C4-2B (cell line): ENCODE results near the gene CR2.

Experiments used
- H3K27ac ChIP-seq: fragments of 450-650 bp; 2 replicates; pipeline ENCODE4 v1.5.1; 2017
- CTCF ChIP-seq: fragments of 450-650 bp; conservative IDR thresholded peaks from 2 replicates; pipeline ENCODE4 v1.5.1; 2017; ENCODE audit warnings: mild to moderate bottlenecking
- ZFX ChIP-seq: fragments of 450-650 bp; IDR thresholded peaks from 2 replicates; pipeline ENCODE4 v1.6.1; 2017

Gene CR2

GRCh38 chr1:207417076-207417475 lies 37.1 kb upstream of the CR2 start:
- TF ChIP-seq CTCF (no peak), ZFX (no peak)
- H3K27ac ChIP-seq, result no peak overlapping the region

GRCh38 chr1:207418351-207418750 lies 35.8 kb upstream of the CR2 start:
- no peak for TF ChIP-seq ZFX
- no peak for TF ChIP-seq CTCF
- no peak overlapping the region for H3K27ac ChIP-seq

- no peak overlapping the region for H3K27ac ChIP-seq
- TF ChIP-seq CTCF (no peak), ZFX (no peak)
These were observed 34.0 kb upstream of the CR2 start for GRCh38 chr1:207420109-207420508.

GRCh38 chr1:207421078-207421477 lies 33.0 kb upstream of the CR2 start:
- H3K27ac ChIP-seq, result no peak overlapping the region
- TF ChIP-seq ZFX (no peak), CTCF (no peak)

GRCh38 chr1:207423560-207424292 lies 30.4 kb upstream of the CR2 start:
- TF ChIP-seq ZFX (no peak), CTCF (no peak)
- no peak overlapping the region for H3K27ac ChIP-seq

- TF ChIP-seq CTCF, result no peak
- no peak for TF ChIP-seq ZFX
- no peak overlapping the region for H3K27ac ChIP-seq
These were observed 29.5 kb upstream of the CR2 start for GRCh38 chr1:207424570-207425131.

- TF ChIP-seq ZFX, result no peak
- TF ChIP-seq CTCF, result no peak
- no peak overlapping the region for H3K27ac ChIP-seq
These were observed 26.1 kb upstream of the CR2 start for GRCh38 chr1:207427832-207428585.
